ENCODE results near the gene ZDHHC11B.
"Not testable (repeated sequence)": the region's sequence is repeated elsewhere in the genome, so short reads cannot be mapped to it uniquely, and the experiment has no call there.

The ZDHHC11B gene

GRCh38 chr5:763397-763796 lies 21.1 kb downstream of the ZDHHC11B start:
- H4K12ac ChIP-seq (ENCODE audit: low read depth, low read length): no peak overlapping the region
- no CpG with 5 or more reads among the region's 5 CpGs for WGBS (ENCODE audit: extremely low coverage, insufficient coverage, insufficient read length)
- DNase-seq: no peak
- no peak overlapping the region for H2AK5ac ChIP-seq (ENCODE audit: low read length)
- no peak overlapping the region for H3K14ac ChIP-seq (ENCODE audit: low read length)
- peaks cover 5 to 6% of the 10 kb centered on the region in 2 experiments for H3K4me1 ChIP-seq (ENCODE audit: control insufficient read depth in 1 of 2, insufficient read depth in 2 of 2, low read length in 2 of 2)
- H3K36me3 ChIP-seq (ENCODE audit: control insufficient read depth in 1 of 2, insufficient read depth in 2 of 2, low read length in 2 of 2): no peaks in the 10 kb centered on the region
- no peak overlapping the region for H3K4ac ChIP-seq (ENCODE audit: low read depth, low read length)
- no peak overlapping the region for H2AFZ ChIP-seq (ENCODE audit: insufficient read depth, low read length, poor library complexity)
- H3K79me1 ChIP-seq (ENCODE audit: low read length): no peaks in the 10 kb centered on the region
- peaks cover 34% of the 10 kb centered on the region for H3K9me3 ChIP-seq (ENCODE audit: insufficient read depth, low read depth, low read length)
- no peak overlapping the region for H4K91ac ChIP-seq (ENCODE audit: low read depth, low read length)
- no peaks in the 10 kb centered on the region for H3K79me2 ChIP-seq (ENCODE audit: control insufficient read depth, insufficient read depth, low read length, poor library complexity)
- H2BK5ac ChIP-seq (ENCODE audit: low read depth, low read length, poor library complexity): no peak overlapping the region
- H2BK12ac ChIP-seq (ENCODE audit: low read length): no peak overlapping the region
- H3K27me3 ChIP-seq (ENCODE audit: insufficient read depth, low read length): no peaks in the 10 kb centered on the region
- H3K9ac ChIP-seq (ENCODE audit: low read length): no peak overlapping the region
- no peak overlapping the region for H3K27ac ChIP-seq (ENCODE audit: low read depth, low read length)
- no peak overlapping the region for H2BK120ac ChIP-seq (ENCODE audit: insufficient read depth, low read length, poor library complexity)
- no peak overlapping the region for H3K23ac ChIP-seq (ENCODE audit: low read length)
- no peak overlapping the region for H3K4me3 ChIP-seq (ENCODE audit: low read depth, low read length)
- H3K4me2 ChIP-seq (ENCODE audit: low read length): no peak overlapping the region
- no peak overlapping the region for H4K8ac ChIP-seq (ENCODE audit: low read depth, low read length)
- H3K18ac ChIP-seq (ENCODE audit: low read length): no peak overlapping the region

GRCh38 chr5:762996-763395 lies 21.5 kb downstream of the ZDHHC11B start:
- H4K12ac ChIP-seq (ENCODE audit: low read depth, low read length); H3K27ac ChIP-seq (ENCODE audit: low read depth, low read length); H3K27me3 ChIP-seq (ENCODE audit: insufficient read depth, low read length); H3K4me3 ChIP-seq (ENCODE audit: low read depth, low read length); H3K36me3 ChIP-seq (ENCODE audit: control insufficient read depth in 1 of 2, insufficient read depth in 2 of 2, low read length in 2 of 2); DNase-seq; H3K4me1 ChIP-seq (ENCODE audit: control insufficient read depth in 1 of 2, insufficient read depth in 2 of 2, low read length in 2 of 2); H3K18ac ChIP-seq (ENCODE audit: low read length); H3K79me2 ChIP-seq (ENCODE audit: control insufficient read depth, insufficient read depth, low read length, poor library complexity); H2AFZ ChIP-seq (ENCODE audit: insufficient read depth, low read length, poor library complexity); H3K4me2 ChIP-seq (ENCODE audit: low read length); H2BK5ac ChIP-seq (ENCODE audit: low read depth, low read length, poor library complexity); H3K23ac ChIP-seq (ENCODE audit: low read length); H4K91ac ChIP-seq (ENCODE audit: low read depth, low read length); H2BK120ac ChIP-seq (ENCODE audit: insufficient read depth, low read length, poor library complexity); H3K79me1 ChIP-seq (ENCODE audit: low read length); H3K14ac ChIP-seq (ENCODE audit: low read length); H2AK5ac ChIP-seq (ENCODE audit: low read length); H3K4ac ChIP-seq (ENCODE audit: low read depth, low read length); H2BK12ac ChIP-seq (ENCODE audit: low read length); H4K8ac ChIP-seq (ENCODE audit: low read depth, low read length); H3K9ac ChIP-seq (ENCODE audit: low read length): not testable (repeated sequence)
- WGBS (ENCODE audit: extremely low coverage, insufficient coverage, insufficient read length): no CpG with 5 or more reads among the region's 8 CpGs
- peaks cover 34% of the 10 kb centered on the region for H3K9me3 ChIP-seq (ENCODE audit: insufficient read depth, low read depth, low read length)

DNA sequence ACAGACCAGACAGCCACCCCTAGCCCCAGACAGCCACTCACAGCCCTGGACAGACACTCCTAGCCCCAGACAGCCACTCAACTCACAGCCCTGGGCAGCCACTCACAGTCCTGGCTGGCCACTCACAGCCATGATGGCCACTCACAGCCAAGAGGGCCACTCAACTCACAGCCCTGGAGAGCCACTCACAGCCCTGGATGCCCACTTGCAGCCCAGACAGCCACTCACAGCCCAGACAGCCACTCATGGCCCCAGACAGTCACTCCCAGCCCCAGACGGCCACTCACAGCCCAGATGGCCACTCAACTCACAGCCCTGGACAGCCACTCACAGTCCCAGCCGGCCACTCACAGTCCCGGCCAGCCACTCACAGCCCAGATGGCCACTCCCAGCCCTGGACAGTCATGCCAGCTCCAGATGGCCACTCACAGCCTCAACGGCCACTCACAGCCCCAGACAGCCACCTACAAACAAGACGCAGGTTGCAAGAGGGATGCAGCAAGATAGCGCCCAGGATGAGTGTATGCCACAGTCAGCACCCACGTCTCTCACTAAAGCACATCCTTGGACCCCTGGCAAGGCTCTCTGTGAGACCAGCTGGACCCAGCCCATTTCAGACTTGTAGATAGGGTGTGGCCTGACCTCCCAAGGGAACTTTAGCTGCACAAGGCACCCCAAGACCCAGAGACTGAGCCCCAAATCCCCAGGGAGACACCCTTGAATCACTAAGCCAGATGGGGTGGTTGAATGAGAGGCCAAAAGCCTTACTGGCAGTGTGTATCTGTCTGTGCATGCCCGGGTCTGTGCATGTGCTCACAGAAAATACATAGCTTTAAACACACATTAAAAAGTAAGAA lies 22.4 kb downstream of the ZDHHC11B start:
- peaks cover 5 to 6% of the 10 kb centered on the region in 2 experiments for H3K4me1 ChIP-seq (ENCODE audit: control insufficient read depth in 1 of 2, insufficient read depth in 2 of 2, low read length in 2 of 2)
- H3K9me3 ChIP-seq (ENCODE audit: insufficient read depth, low read depth, low read length): peaks cover 33% of the 10 kb centered on the region
- no peak overlapping the region for H4K12ac ChIP-seq (ENCODE audit: low read depth, low read length)
- H4K8ac ChIP-seq (ENCODE audit: low read depth, low read length): no peak overlapping the region
- no peak overlapping the region for H4K91ac ChIP-seq (ENCODE audit: low read depth, low read length)
- H2AFZ ChIP-seq (ENCODE audit: insufficient read depth, low read length, poor library complexity): no peak overlapping the region
- H3K4me3 ChIP-seq (ENCODE audit: low read depth, low read length): no peak overlapping the region
- H3K9ac ChIP-seq (ENCODE audit: low read length): no peak overlapping the region
- no peak overlapping the region for H2BK120ac ChIP-seq (ENCODE audit: insufficient read depth, low read length, poor library complexity)
- H3K18ac ChIP-seq (ENCODE audit: low read length): no peak overlapping the region
- H2BK5ac ChIP-seq (ENCODE audit: low read depth, low read length, poor library complexity): no peak overlapping the region
- no peak overlapping the region for H2AK5ac ChIP-seq (ENCODE audit: low read length)
- no peak overlapping the region for H3K23ac ChIP-seq (ENCODE audit: low read length)
- DNase-seq: no peak
- H3K4me2 ChIP-seq (ENCODE audit: low read length): no peak overlapping the region
- no CpG with 5 or more reads among the region's 8 CpGs for WGBS (ENCODE audit: extremely low coverage, insufficient coverage, insufficient read length)
- no peak overlapping the region for H3K27ac ChIP-seq (ENCODE audit: low read depth, low read length)
- no peaks in the 10 kb centered on the region for H3K79me2 ChIP-seq (ENCODE audit: control insufficient read depth, insufficient read depth, low read length, poor library complexity)
- H3K36me3 ChIP-seq (ENCODE audit: control insufficient read depth in 1 of 2, insufficient read depth in 2 of 2, low read length in 2 of 2): no peaks in the 10 kb centered on the region
- H3K4ac ChIP-seq (ENCODE audit: low read depth, low read length): no peak overlapping the region
- H3K27me3 ChIP-seq (ENCODE audit: insufficient read depth, low read length): no peaks in the 10 kb centered on the region
- no peak overlapping the region for H2BK12ac ChIP-seq (ENCODE audit: low read length)
- no peaks in the 10 kb centered on the region for H3K79me1 ChIP-seq (ENCODE audit: low read length)
- H3K14ac ChIP-seq (ENCODE audit: low read length): no peak overlapping the region

DNA sequence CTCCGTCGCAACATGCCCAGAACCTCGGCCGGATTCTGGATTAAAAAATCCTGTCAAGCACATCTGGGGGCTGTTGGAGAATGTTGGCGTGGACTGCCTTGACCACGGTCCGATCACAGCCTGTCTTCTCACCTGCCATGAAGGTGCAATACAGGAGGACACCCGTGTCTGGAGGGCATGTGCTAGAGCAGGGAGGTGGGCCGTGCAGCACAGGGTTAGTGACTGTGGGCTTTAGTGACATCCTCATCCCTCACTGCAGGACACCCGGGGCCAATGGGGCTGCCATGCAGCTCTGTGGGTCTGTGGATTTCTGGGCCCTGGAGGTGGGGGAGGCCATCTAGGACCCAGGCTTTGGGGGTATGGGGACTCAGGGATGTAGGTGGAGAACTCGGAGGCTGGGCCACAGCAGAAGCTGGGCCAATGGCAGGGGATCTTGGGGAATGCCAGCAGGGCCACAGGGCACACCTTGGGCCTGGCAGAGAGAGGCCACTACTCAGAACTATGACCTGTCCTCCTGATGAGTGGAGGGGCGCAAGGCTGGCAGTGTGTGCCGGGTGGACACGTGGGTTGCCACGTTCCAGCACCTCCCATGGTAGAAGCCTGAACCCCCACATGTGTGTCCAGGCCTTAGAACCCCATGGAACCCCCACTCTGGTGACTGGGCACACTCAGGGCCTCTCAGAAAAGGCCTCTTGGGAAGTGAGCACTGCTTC lies 23.3 kb downstream of the ZDHHC11B start:
- H3K4ac ChIP-seq (ENCODE audit: low read depth, low read length): no peak overlapping the region
- no peak overlapping the region for H3K23ac ChIP-seq (ENCODE audit: low read length)
- WGBS (ENCODE audit: extremely low coverage, insufficient coverage, insufficient read length): no CpG with 5 or more reads among the region's 15 CpGs
- H3K4me1 ChIP-seq (ENCODE audit: control insufficient read depth in 1 of 2, insufficient read depth in 2 of 2, low read length in 2 of 2): peaks cover 5 to 6% of the 10 kb centered on the region in 2 experiments
- H2BK5ac ChIP-seq (ENCODE audit: low read depth, low read length, poor library complexity): no peak overlapping the region
- H2AK5ac ChIP-seq (ENCODE audit: low read length): no peak overlapping the region
- no peaks in the 10 kb centered on the region for H3K36me3 ChIP-seq (ENCODE audit: control insufficient read depth in 1 of 2, insufficient read depth in 2 of 2, low read length in 2 of 2)
- no peak overlapping the region for H3K27ac ChIP-seq (ENCODE audit: low read depth, low read length)
- no peak overlapping the region for H4K8ac ChIP-seq (ENCODE audit: low read depth, low read length)
- peaks cover 26% of the 10 kb centered on the region for H3K9me3 ChIP-seq (ENCODE audit: insufficient read depth, low read depth, low read length)
- no peak overlapping the region for H3K18ac ChIP-seq (ENCODE audit: low read length)
- no peak overlapping the region for H3K9ac ChIP-seq (ENCODE audit: low read length)
- no peaks in the 10 kb centered on the region for H3K79me2 ChIP-seq (ENCODE audit: control insufficient read depth, insufficient read depth, low read length, poor library complexity)
- no peak overlapping the region for H3K4me2 ChIP-seq (ENCODE audit: low read length)
- no peaks in the 10 kb centered on the region for H3K27me3 ChIP-seq (ENCODE audit: insufficient read depth, low read length)
- no peak overlapping the region for H2BK12ac ChIP-seq (ENCODE audit: low read length)
- H4K12ac ChIP-seq (ENCODE audit: low read depth, low read length): no peak overlapping the region
- no peak for DNase-seq
- H3K14ac ChIP-seq (ENCODE audit: low read length): no peak overlapping the region
- no peak overlapping the region for H2BK120ac ChIP-seq (ENCODE audit: insufficient read depth, low read length, poor library complexity)
- no peak overlapping the region for H4K91ac ChIP-seq (ENCODE audit: low read depth, low read length)
- H2AFZ ChIP-seq (ENCODE audit: insufficient read depth, low read length, poor library complexity): no peak overlapping the region
- no peaks in the 10 kb centered on the region for H3K79me1 ChIP-seq (ENCODE audit: low read length)
- H3K4me3 ChIP-seq (ENCODE audit: low read depth, low read length): no peak overlapping the region
